Gastroesophageal sphincter (tissue), 4 donors: ENCODE data around the gene SERPINB10. TPM values are rescaled to one million over a fixed set of nuclear protein-coding genes. Genes with fewer than 3 reads are reported as not detected.

ENCODE experiments used
- ATAC-seq: fragments of 150-250 bp; one replicate; pipeline ENCODE4 v1.9.1; 2016; ENCODE audit warnings: mild to moderate bottlenecking, moderate library complexity
- H3K27ac ChIP-seq, 4 donors: fragments of 200-600 bp; sonication (generic) in 3 of 4; 1 replicate in 3 of 4; 2 replicates in 1 of 4; pipeline ENCODE4 v1.5.1; 2016 to 2019
- H3K27me3 ChIP-seq: fragments of 200-600 bp; sonication (generic); one replicate; pipeline ENCODE4 v1.5.1; 2019
- H3K36me3 ChIP-seq, 2 donors: fragments of 200-600 bp; sonication (generic); one replicate each; pipeline ENCODE4 v1.5.1; 2019; ENCODE audit warnings: control low read depth in 1 of 2
- H3K4me1 ChIP-seq, 3 donors: fragments of 200-600 bp; sonication (generic); 1 replicate in 2 of 3; 2 replicates in 1 of 3; pipeline ENCODE4 v1.5.1; 2016 to 2019; ENCODE audit warnings: control low read depth in 2 of 3
- H3K4me3 ChIP-seq, 2 donors: fragments of 200-600 bp; sonication (generic); one replicate each; pipeline ENCODE4 v1.5.1; 2019; ENCODE audit warnings: mild to moderate bottlenecking in 1 of 2, moderate library complexity in 1 of 2
- H3K9me3 ChIP-seq, 3 donors: fragments of 200-600 bp; sonication (generic); one replicate each; pipeline ENCODE4 v1.5.1; 2017 to 2019; ENCODE audit warnings: control low read depth in 2 of 3
- EP300 ChIP-seq: sonication (generic); formaldehyde crosslinking; IDR thresholded peaks from one replicate; pipeline ENCODE4 v1.6.1; 2017; ENCODE audit warnings: antibody characterized with exemption, mild to moderate bottlenecking
- POLR2A ChIP-seq, 2 donors: fragments of 450-650 bp; IDR thresholded peaks; one replicate each; pipeline ENCODE4 v1.6.1; 2017; ENCODE audit warnings: antibody characterized with exemption in 2 of 2, mild to moderate bottlenecking in 2 of 2, moderate library complexity in 1 of 2
- POLR2AphosphoS5 ChIP-seq: sonication (generic); formaldehyde crosslinking; IDR thresholded peaks from one replicate; pipeline ENCODE4 v1.6.1; 2017; ENCODE audit warnings: antibody characterized with exemption
- WGBS, 2 donors: methylation state at CpG; one replicate each; pipeline ENCODE4 v1.1.5; 2018; ENCODE audit warnings: low coverage in 1 of 2; 5-methylcytosine and 5-hydroxymethylcytosine counted together
- total RNA-seq, 4 donors: library from RNA; depleted of rRNA; stranded (reverse); fragments of >200 nt; gene quantifications; one replicate each; pipeline ENCODE4 v1.1.0, GENCODE V29; 2016
- TF ChIP-seq, protein P1 (sequence below), 4 experiments: fragments of 200-600 bp in 2 of 4; fragments of 450-650 bp in 2 of 4; sonication (generic) in 1 of 4; IDR thresholded peaks; one replicate each; pipeline ENCODE4 v1.5.1; 2017 to 2019; ENCODE audit warnings: antibody characterized with exemption in 4 of 4, mild to moderate bottlenecking in 2 of 4, moderate library complexity in 2 of 4

The SERPINB10 gene
- total RNA-seq, 4 donors from 2014 or later: 2.0 TPM; not detected in 3

DNA sequence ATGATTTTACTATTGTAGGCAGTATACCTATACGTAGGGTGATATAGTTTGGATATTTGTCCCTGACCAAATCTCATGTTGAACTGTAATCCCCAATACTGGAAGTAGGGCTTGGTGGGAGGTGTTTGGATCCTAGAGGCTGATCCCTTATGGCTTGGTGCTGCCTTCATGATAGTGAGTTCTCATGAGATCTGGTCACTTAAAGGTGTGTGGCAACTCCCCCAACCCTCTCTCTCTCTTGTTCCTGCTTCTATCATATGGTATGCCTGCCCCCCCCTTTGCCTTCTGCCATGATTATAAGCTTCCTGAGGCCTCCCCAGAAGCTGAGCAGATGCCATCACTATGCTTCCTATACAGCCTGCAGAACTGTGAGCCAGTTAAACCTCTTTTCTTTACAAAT is 1.7 kb upstream of the SERPINB10 start:
- TF ChIP-seq, protein P1, sequence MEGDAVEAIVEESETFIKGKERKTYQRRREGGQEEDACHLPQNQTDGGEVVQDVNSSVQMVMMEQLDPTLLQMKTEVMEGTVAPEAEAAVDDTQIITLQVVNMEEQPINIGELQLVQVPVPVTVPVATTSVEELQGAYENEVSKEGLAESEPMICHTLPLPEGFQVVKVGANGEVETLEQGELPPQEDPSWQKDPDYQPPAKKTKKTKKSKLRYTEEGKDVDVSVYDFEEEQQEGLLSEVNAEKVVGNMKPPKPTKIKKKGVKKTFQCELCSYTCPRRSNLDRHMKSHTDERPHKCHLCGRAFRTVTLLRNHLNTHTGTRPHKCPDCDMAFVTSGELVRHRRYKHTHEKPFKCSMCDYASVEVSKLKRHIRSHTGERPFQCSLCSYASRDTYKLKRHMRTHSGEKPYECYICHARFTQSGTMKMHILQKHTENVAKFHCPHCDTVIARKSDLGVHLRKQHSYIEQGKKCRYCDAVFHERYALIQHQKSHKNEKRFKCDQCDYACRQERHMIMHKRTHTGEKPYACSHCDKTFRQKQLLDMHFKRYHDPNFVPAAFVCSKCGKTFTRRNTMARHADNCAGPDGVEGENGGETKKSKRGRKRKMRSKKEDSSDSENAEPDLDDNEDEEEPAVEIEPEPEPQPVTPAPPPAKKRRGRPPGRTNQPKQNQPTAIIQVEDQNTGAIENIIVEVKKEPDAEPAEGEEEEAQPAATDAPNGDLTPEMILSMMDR (IDR thresholded peaks at IDR 0.05): no peak
- 63 to 80% methylated on average over 1 of the region's 1 CpG for WGBS, 2 donors
- Histone ChIP-seq H3K27ac (no peak overlapping the region), H3K36me3 (no peaks in the 10 kb centered on the region), H3K4me1 (no peaks in the 10 kb centered on the region), H3K9me3 (no peaks in the 10 kb centered on the region), H3K4me3 (no peak overlapping the region), H3K27me3 (no peaks in the 10 kb centered on the region)
- ATAC-seq: no peak

DNA sequence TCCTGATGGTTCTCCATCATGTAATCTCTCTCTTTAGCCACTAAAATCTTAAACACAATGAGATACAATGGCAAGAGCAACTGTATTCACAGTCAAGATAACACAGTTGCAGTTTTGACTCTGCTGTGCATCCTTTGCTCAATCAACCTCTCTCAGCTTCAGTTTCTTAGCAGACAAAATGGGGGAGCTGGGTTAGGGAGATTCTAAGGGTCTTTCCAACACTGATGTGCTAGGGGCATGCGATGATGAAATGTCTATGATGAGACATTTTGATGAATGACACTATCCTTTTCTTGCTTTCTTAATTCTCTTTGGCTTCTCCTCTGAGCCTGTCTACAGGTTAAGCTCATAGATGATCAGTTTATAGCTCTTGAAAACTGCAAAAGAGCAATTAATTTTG is 1.1 kb downstream of the SERPINB10 start:
- TF ChIP-seq POLR2A (IDR thresholded peaks at IDR 0.05) (no peak), POLR2AphosphoS5 (no peak), EP300 (no peak)
- TF ChIP-seq, protein P1 (IDR thresholded peaks at IDR 0.05): no peak

GRCh38 chr18:63909870-63910269 is 2.1 kb downstream of the SERPINB10 start:
- TF ChIP-seq POLR2A (IDR thresholded peaks at IDR 0.05): no peak
- TF ChIP-seq, protein P1 (IDR thresholded peaks at IDR 0.05): no peak
- TF ChIP-seq EP300: no peak
- TF ChIP-seq POLR2AphosphoS5: no peak
- no peak overlapping the region for H3K27ac ChIP-seq
- WGBS, 2 donors: 61 to 75% methylated on average over 2 of the region's 2 CpGs
- no peak for ATAC-seq
- no peak overlapping the region for H3K4me3 ChIP-seq
- no peaks in the 10 kb centered on the region for H3K4me1 ChIP-seq
- H3K9me3 ChIP-seq: no peaks in the 10 kb centered on the region
- no peaks in the 10 kb centered on the region for H3K27me3 ChIP-seq
- H3K36me3 ChIP-seq: no peaks in the 10 kb centered on the region

More for the DNA sequence above, 1.1 kb downstream of the SERPINB10 start:
- no peak overlapping the region for H3K27ac ChIP-seq
- ATAC-seq: no peak
- no peaks in the 10 kb centered on the region for H3K9me3 ChIP-seq
- no peaks in the 10 kb centered on the region for H3K36me3 ChIP-seq
- H3K4me1 ChIP-seq: no peaks in the 10 kb centered on the region
- H3K27me3 ChIP-seq: no peaks in the 10 kb centered on the region
- WGBS, 2 donors: 78 to 80% methylated on average over 1 of the region's 1 CpG
- H3K4me3 ChIP-seq: no peak overlapping the region

DNA sequence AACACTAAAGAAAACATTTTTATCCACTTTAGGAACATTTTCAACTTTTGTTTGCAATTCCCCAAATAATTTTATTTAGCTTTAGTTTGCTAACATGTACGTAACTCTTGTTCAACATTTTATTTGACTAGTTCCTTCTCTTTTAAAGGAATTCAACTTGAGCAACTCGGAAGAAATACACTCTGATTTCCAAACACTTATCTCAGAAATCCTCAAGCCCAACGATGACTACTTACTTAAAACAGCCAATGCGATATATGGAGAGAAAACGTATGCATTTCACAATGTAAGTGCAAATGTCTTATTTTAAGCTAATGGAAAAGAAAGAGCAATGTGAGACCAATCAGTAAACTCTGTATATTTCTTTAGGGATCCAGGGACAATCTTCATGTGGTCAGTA is 10.1 kb downstream of the SERPINB10 start:
- Histone ChIP-seq H3K4me3 (no peak overlapping the region), H3K9me3 (no peaks in the 10 kb centered on the region), H3K27ac (no peak overlapping the region), H3K27me3 (peaks cover 3% of the 10 kb centered on the region), H3K36me3 (no peaks in the 10 kb centered on the region), H3K4me1 (no peaks in the 10 kb centered on the region)
- 79 to 84% methylated on average over 5 of the region's 5 CpGs for WGBS, 2 donors
- no peak for ATAC-seq
- TF ChIP-seq POLR2A (IDR thresholded peaks at IDR 0.05) (no peak), POLR2AphosphoS5 (no peak), EP300 (no peak)
- TF ChIP-seq, protein P1 (IDR thresholded peaks at IDR 0.05): no peak

GRCh38 chr18:63922049-63922448 is 14.3 kb downstream of the SERPINB10 start:
- Histone ChIP-seq H3K4me1 (no peaks in the 10 kb centered on the region), H3K36me3 (no peaks in the 10 kb centered on the region), H3K27ac (no peak overlapping the region), H3K27me3 (no peaks in the 10 kb centered on the region), H3K4me3 (no peak overlapping the region), H3K9me3 (no peaks in the 10 kb centered on the region)
- no peak for ATAC-seq
- 49 to 93% methylated on average over 2 of the region's 2 CpGs for WGBS, 2 donors
- no peak for TF ChIP-seq EP300
- TF ChIP-seq POLR2A (IDR thresholded peaks at IDR 0.05): no peak
- TF ChIP-seq POLR2AphosphoS5: no peak
- TF ChIP-seq, protein P1 (IDR thresholded peaks at IDR 0.05): no peak
